AG04449 (cell line): ENCODE results near the gene BEND6.

Experiments
- CTCF ChIA-PET: fragments of 350-600 bp; formaldehyde crosslinking; extraction: SDS; loops from one replicate; lab custom pipeline; 2021; ENCODE audit warnings: antibody characterized with exemption; lab: Yijun Ruan, JAX
- POLR2A ChIA-PET: fragments of 400-600, 350-600 bp; formaldehyde crosslinking; extraction: SDS; loops from one replicate; lab custom pipeline; 2020; ENCODE audit warnings: antibody characterized with exemption, inconsistent platforms; lab: Yijun Ruan, JAX
- DNase-seq: peaks from one replicate; pipeline ENCODE4 v3.0.0-alpha.2; 2010; ENCODE audit warnings: low read depth, low spot score
- H3K4me3 ChIP-seq: 2 replicates; pipeline ENCODE4 v1.5.1; 2011; ENCODE audit warnings: low read depth, mild to moderate bottlenecking, control low read depth, low read length
- CTCF ChIP-seq: IDR thresholded peaks from one replicate; pipeline ENCODE4 v1.5.1; 2011; ENCODE audit warnings: mild to moderate bottlenecking, moderate library complexity, low read length, control low read depth, inconsistent platforms; ENCODE audit not compliant: insufficient read depth; ENCODE audit errors: missing control alignments

BEND6 gene

GRCh38 chr6:56959938-56960337, 5.0 kb downstream of the BEND6 start:
- TF ChIP-seq CTCF, result no peak
- no peak overlapping the region for H3K4me3 ChIP-seq
- ChIA-PET CTCF (interaction anchor here (0.8 to 6.9 kb wide), 5 partner anchors 55 to 356 kb away, joined by 3 to 50 read pairs (median 10); partner anchors contain the start of gene PRIM2), POLR2A (no interaction called here)
- DNase-seq, result no peak

GRCh38 chr6:56961151-56961550, 6.2 kb downstream of the BEND6 start:
- no peak overlapping the region for H3K4me3 ChIP-seq
- ChIA-PET CTCF (interaction anchor here (1.1 to 6.9 kb wide), 4 partner anchors 57 to 363 kb away, joined by 4 to 50 read pairs (median 4); no protein-coding TSS in a partner anchor), POLR2A (no interaction called here)
- TF ChIP-seq CTCF, result no peak
- DNase-seq, result no peak

DNA sequence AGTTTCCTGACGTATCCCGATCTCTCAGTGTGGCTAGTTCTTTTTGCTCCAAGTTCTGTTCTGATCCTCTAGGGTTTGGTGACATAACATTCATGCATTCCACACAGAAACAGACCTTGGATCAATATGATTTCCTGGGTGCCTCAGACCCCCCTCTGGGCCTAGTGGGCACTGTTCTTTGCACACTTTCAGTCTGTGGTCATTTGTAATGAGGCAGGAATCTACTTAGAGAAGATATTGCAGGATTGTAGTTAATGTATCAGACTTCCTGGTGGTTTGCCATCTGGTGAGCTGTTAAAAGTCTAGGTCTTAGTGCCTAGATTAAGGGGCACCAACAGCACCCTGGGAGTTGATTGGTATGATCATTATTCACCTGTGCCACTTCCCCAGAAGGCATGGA, 7.5 kb downstream of the BEND6 start:
- no peak overlapping the region for H3K4me3 ChIP-seq
- ChIA-PET POLR2A (interaction anchor here (0.7 kb wide), 1 partner anchor 264 kb away, joined by 3 read pairs; no protein-coding TSS in a partner anchor), CTCF (interaction anchor here (0.7 to 6.9 kb wide), 5 partner anchors 10 to 362 kb away, joined by 3 to 50 read pairs (median 4); no protein-coding TSS in a partner anchor)
- TF ChIP-seq CTCF, result no peak
- DNase-seq, result no peak

DNA sequence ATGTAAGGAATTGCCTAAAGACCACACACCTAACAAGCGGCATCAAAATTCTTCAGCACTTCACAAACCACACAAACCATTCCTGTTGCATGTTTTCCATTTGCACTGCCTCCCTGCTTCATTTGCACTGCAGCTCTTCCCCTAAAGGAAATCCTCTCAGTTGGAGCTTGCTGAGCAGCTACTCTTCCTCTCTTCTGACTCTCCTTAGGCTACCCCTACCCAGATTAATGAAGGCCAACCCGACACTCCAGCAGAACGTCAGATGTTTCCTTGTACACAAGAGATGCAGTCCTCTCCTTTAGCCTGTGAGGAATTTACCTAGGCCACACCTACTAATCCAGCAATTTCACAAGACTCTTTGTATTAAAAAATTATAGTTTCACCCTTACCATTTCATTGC, 8.1 kb downstream of the BEND6 start:
- POLR2A ChIA-PET, result interaction anchor here (0.7 kb wide), 1 partner anchor 264 kb away, joined by 3 read pairs; no protein-coding TSS in a partner anchor
- no peak for DNase-seq
- CTCF ChIA-PET, result interaction anchor here (1.3 to 6.9 kb wide), 4 partner anchors 8 to 353 kb away, joined by 3 to 50 read pairs (median 8); partner anchors contain the start of gene BEND6
- no peak overlapping the region for H3K4me3 ChIP-seq
- TF ChIP-seq CTCF, result no peak

- TF ChIP-seq CTCF, result no peak
- no peak overlapping the region for H3K4me3 ChIP-seq
- ChIA-PET CTCF (interaction anchor here (1.3 to 6.9 kb wide), 3 partner anchors 9 to 61 kb away, joined by 3 to 50 read pairs (median 10); partner anchors contain the start of gene BEND6), POLR2A (no interaction called here)
- DNase-seq, result no peak
Measured at GRCh38 chr6:56963793-56964192, 8.9 kb downstream of the BEND6 start.

- TF ChIP-seq CTCF, result no peak
- POLR2A ChIA-PET, result no interaction called here
- no peak overlapping the region for H3K4me3 ChIP-seq
- DNase-seq, result no peak
- CTCF ChIA-PET, result interaction anchor here (2.0 to 6.9 kb wide), 2 partner anchors 10 to 62 kb away, joined by 10 to 50 read pairs; partner anchors contain the start of gene BEND6
Measured at GRCh38 chr6:56965126-56965525, 10.2 kb downstream of the BEND6 start.
